SK-N-SH treated with all-trans-retinoic acid at 6 μM for 48 hours (cell line): ENCODE results near the gene WWC1.

Experiments used
- ATAC-seq: fragments of 200-7000 bp; cut with Tn5 transposase; 3 replicates; pipeline ENCODE4 v1.9.1; 2020; ENCODE audit warnings: mild to moderate bottlenecking, moderate library complexity
- ARNTL ChIP-seq: fragments of 450-650 bp; formaldehyde crosslinking; IDR thresholded peaks from 2 replicates; pipeline ENCODE4 v1.5.0; 2020; ENCODE audit warnings: low read depth, mild to moderate bottlenecking, moderate library complexity, borderline replicate concordance
- CREB5 ChIP-seq: fragments of 250-450 bp; sonication (Bioruptor Pico); IDR thresholded peaks from 2 replicates; pipeline ENCODE4 v1.5.1; 2020; ENCODE audit warnings: low read depth, mild to moderate bottlenecking, moderate library complexity
- CSDC2 ChIP-seq: fragments of 250-450 bp; sonication (Bioruptor Pico); IDR thresholded peaks from 2 replicates; pipeline ENCODE4 v1.5.0; 2020; ENCODE audit warnings: mild to moderate bottlenecking, moderate library complexity
- CSRNP3 ChIP-seq: fragments of 250-450 bp; sonication (Bioruptor Pico); IDR thresholded peaks from 2 replicates; pipeline ENCODE4 v1.5.1; 2021; ENCODE audit warnings: mild to moderate bottlenecking, moderate library complexity
- ESRRG ChIP-seq: fragments of 250-450 bp; sonication (Bioruptor Pico); IDR thresholded peaks from 2 replicates; pipeline ENCODE4 v1.6.1; 2021; ENCODE audit warnings: mild to moderate bottlenecking
- GLIS3 ChIP-seq: fragments of 250-450 bp; sonication (Bioruptor Pico); IDR thresholded peaks from 2 replicates; pipeline ENCODE4 v1.5.0; 2020; ENCODE audit warnings: mild to moderate bottlenecking, moderate library complexity
- OSR1 ChIP-seq: fragments of 250-450 bp; sonication (Bioruptor Pico); IDR thresholded peaks from 2 replicates; pipeline ENCODE4 v1.8.0; 2022; ENCODE audit warnings: moderate library complexity, mild to moderate bottlenecking, inconsistent platforms
- PATZ1 ChIP-seq: fragments of 250-450 bp; sonication (Bioruptor Pico); IDR thresholded peaks from 2 replicates; pipeline ENCODE4 v1.8.0; 2020; ENCODE audit warnings: mild to moderate bottlenecking, moderate library complexity, borderline replicate concordance
- POU6F1 ChIP-seq: fragments of 250-450 bp; sonication (Bioruptor Pico); IDR thresholded peaks from 2 replicates; pipeline ENCODE4 v1.8.0; 2021; ENCODE audit warnings: low read depth, mild to moderate bottlenecking, moderate library complexity, borderline replicate concordance
- PPARA ChIP-seq: fragments of 250-450 bp; sonication (Bioruptor Pico); IDR thresholded peaks from 2 replicates; pipeline ENCODE4 v1.5.0; 2020; ENCODE audit warnings: mild to moderate bottlenecking, borderline replicate concordance
- SNAI2 ChIP-seq: fragments of 250-450 bp; sonication (Bioruptor Pico); IDR thresholded peaks from 2 replicates; pipeline ENCODE4 v1.5.0; 2020; ENCODE audit warnings: mild to moderate bottlenecking, moderate library complexity
- TCF4 ChIP-seq: fragments of 250-450 bp; sonication (Bioruptor Pico); IDR thresholded peaks from 2 replicates; pipeline ENCODE4 v1.8.0; 2021; ENCODE audit warnings: mild to moderate bottlenecking, moderate library complexity, borderline replicate concordance
- TOX ChIP-seq: fragments of 250-450 bp; sonication (Bioruptor Pico); IDR thresholded peaks from 2 replicates; pipeline ENCODE4 v1.8.0; 2021; ENCODE audit warnings: mild to moderate bottlenecking, moderate library complexity, borderline replicate concordance
- TSHZ2 ChIP-seq: fragments of 250-450 bp; sonication (Bioruptor Pico); IDR thresholded peaks from 2 replicates; pipeline ENCODE4 v1.5.0; 2020; ENCODE audit warnings: mild to moderate bottlenecking, moderate library complexity
- ZC3H10 ChIP-seq: fragments of 250-450 bp; sonication (Bioruptor Pico); IDR thresholded peaks from 2 replicates; pipeline ENCODE4 v1.5.1; 2021; ENCODE audit warnings: mild to moderate bottlenecking, moderate library complexity
- ZFP3 ChIP-seq: fragments of 250-450 bp; sonication (Bioruptor Pico); IDR thresholded peaks from 2 replicates; pipeline ENCODE4 v1.5.0; 2020; ENCODE audit warnings: mild to moderate bottlenecking, moderate library complexity
- ZFP30 ChIP-seq: fragments of 450-650 bp; formaldehyde crosslinking; IDR thresholded peaks from 2 replicates; pipeline ENCODE4 v1.5.0; 2022; ENCODE audit warnings: mild to moderate bottlenecking, moderate library complexity
- ZNF565 ChIP-seq: fragments of 450-650 bp; formaldehyde crosslinking; conservative IDR thresholded peaks from 2 replicates; pipeline ENCODE4 v1.5.0; 2020; ENCODE audit warnings: low read depth, mild to moderate bottlenecking, moderate library complexity
- ZNF70 ChIP-seq: fragments of 450-650 bp; formaldehyde crosslinking; IDR thresholded peaks from 2 replicates; pipeline ENCODE4 v1.5.0; 2020; ENCODE audit warnings: mild to moderate bottlenecking, moderate library complexity
- ZNF8 ChIP-seq: fragments of 450-650 bp; formaldehyde crosslinking; IDR thresholded peaks from 2 replicates; pipeline ENCODE4 v1.5.0; 2020; ENCODE audit warnings: mild to moderate bottlenecking, moderate library complexity

WWC1 gene

GRCh38 chr5:168479166-168479565 is 187.7 kb downstream of the WWC1 start:
- TF ChIP-seq TCF4 (CRISPR knock-in tag) (no peak), ZNF70 (CRISPR knock-in tag) (no peak), POU6F1 (CRISPR knock-in tag) (no peak), ZFP30 (CRISPR knock-in tag) (no peak), ZC3H10 (CRISPR knock-in tag) (no peak), ZNF8 (CRISPR knock-in tag) (no peak), TOX (no peak), ESRRG (CRISPR knock-in tag) (no peak), PATZ1 (CRISPR knock-in tag) (no peak), CSDC2 (CRISPR knock-in tag) (no peak)
- peak; percentile 33; the same call in 2 of the 3 replicates for ATAC-seq

- TF ChIP-seq TSHZ2: no peak
- ATAC-seq: no peak
Measured at GRCh38 chr5:168480601-168481000, 189.2 kb downstream of the WWC1 start.

- no peak for TF ChIP-seq ZNF70 (CRISPR knock-in tag)
- TF ChIP-seq SNAI2: no peak
- TF ChIP-seq ZC3H10 (CRISPR knock-in tag): no peak
- TF ChIP-seq TCF4 (CRISPR knock-in tag): no peak
- TF ChIP-seq ZNF8 (CRISPR knock-in tag): no peak
- no peak for TF ChIP-seq ESRRG (CRISPR knock-in tag)
- no peak for TF ChIP-seq CREB5
- no peak for TF ChIP-seq OSR1
- TF ChIP-seq PATZ1 (CRISPR knock-in tag): no peak
- TF ChIP-seq PPARA: no peak
- no peak for TF ChIP-seq GLIS3 (CRISPR knock-in tag)
- no peak for TF ChIP-seq ZFP3 (CRISPR knock-in tag)
- no peak for TF ChIP-seq ZNF565 (CRISPR knock-in tag)
- TF ChIP-seq CSRNP3 (CRISPR knock-in tag): no peak
- no peak for TF ChIP-seq ZFP30 (CRISPR knock-in tag)
- TF ChIP-seq CSDC2 (CRISPR knock-in tag): no peak
- no peak for TF ChIP-seq ARNTL (CRISPR knock-in tag)
- no peak for ATAC-seq
Measured at GRCh38 chr5:168481330-168481788, 189.9 kb downstream of the WWC1 start.
